K562 (cell line): ENCODE measurements around the gene TLE7. TPM values are rescaled to one million over a fixed set of nuclear protein-coding genes. Genes with fewer than 3 reads are reported as not detected.

Source experiments
- ATAC-seq: fragments of 200-7000 bp; cut with Tn5 transposase; 3 replicates; pipeline ENCODE4 v1.9.1; 2020; ENCODE audit warnings: moderate library complexity
- BruUV-seq: library from RNA; stranded (reverse); fragments of 400-500 nt; replicated peaks from 2 replicates; lab custom pipeline; 2021; lab: Mats Ljungman, UMichigan
- CTCF ChIA-PET: fragments of 300-600 bp; formaldehyde crosslinking; extraction: SDS; loops from one replicate; lab custom pipeline; 2021; ENCODE audit warnings: low intra/inter-chr PET ratio; lab: Yijun Ruan, JAX
- POLR2A ChIA-PET: fragments of 300-600, 350-650 bp; sonication (Branson Sonifier 250); formaldehyde crosslinking; extraction: SDS; loops from one replicate; lab custom pipeline; 2021; ENCODE audit warnings: antibody characterized with exemption, inconsistent platforms; lab: Yijun Ruan, JAX
- DNase-seq, 4 experiments: peaks; one replicate each; pipeline versions ENCODE4 v3.0.0 to v3.0.0-alpha.2; 2011 to 2018; ENCODE audit warnings: low spot score in 3 of 4, mixed read lengths in 3 of 4; ENCODE audit errors: extremely low read depth in 1 of 4
- FAIRE-seq: peaks from 2 replicates; lab custom pipeline; 2011; peaks lifted over from hg19 to GRCh38; lab: Jason Lieb, UNC
- H2AFZ ChIP-seq: 2 replicates; pipeline ENCODE4 v1.6.0; 2011; ENCODE audit warnings: low read depth, low read length, control low read depth, inconsistent platforms
- H3K27ac ChIP-seq: fragments of 200-600 bp; 3 replicates; pipeline ENCODE4 v1.8.0; 2011; ENCODE audit warnings: low read depth, mild to moderate bottlenecking, control low read depth, inconsistent platforms, low read length, moderate library complexity, mixed read lengths; ENCODE audit errors: extremely low read depth
- H3K27me3 ChIP-seq, 2 experiments: fragments of 300-600 bp in 1 of 2; 2 replicates in 1 of 2; 3 replicates in 1 of 2; pipeline versions ENCODE4 v1.6.0 to v1.8.0; 2011; ENCODE audit warnings: inconsistent platforms in 2 of 2, low read length in 2 of 2, mild to moderate bottlenecking in 1 of 2, mixed read lengths in 1 of 2, moderate library complexity in 1 of 2; ENCODE audit not compliant: control insufficient read depth in 2 of 2, insufficient read depth in 2 of 2
- H3K36me3 ChIP-seq: fragments of 300-600 bp; 3 replicates; pipeline ENCODE4 v1.8.0; 2011; ENCODE audit warnings: mild to moderate bottlenecking, low read length, inconsistent platforms; ENCODE audit not compliant: control insufficient read depth, insufficient read depth
- H3K4me1 ChIP-seq, 2 experiments: fragments of 200-600 bp in 1 of 2; replicated peaks in 1 of 2; 2 replicates in 1 of 2; 3 replicates in 1 of 2; pipeline versions ENCODE4 v1.5.1 to v1.8.0; 2011; ENCODE audit warnings: inconsistent platforms in 2 of 2, low read length in 2 of 2, mild to moderate bottlenecking in 1 of 2, mixed read lengths in 1 of 2, moderate library complexity in 1 of 2; ENCODE audit not compliant: control insufficient read depth in 2 of 2, insufficient read depth in 2 of 2
- H3K4me2 ChIP-seq: 2 replicates; pipeline ENCODE4 v1.6.1; 2011; ENCODE audit warnings: low read length, control low read depth, inconsistent platforms, mixed read lengths; ENCODE audit not compliant: insufficient read depth
- H3K4me3 ChIP-seq: fragments of 200-600 bp; sonication (generic), shearing (Covaris generic); 2 replicates; pipeline ENCODE4 v1.5.1; 2016; ENCODE audit warnings: control low read depth, inconsistent platforms
- H3K79me2 ChIP-seq: fragments of 200-600 bp; 3 replicates; pipeline ENCODE4 v1.8.0; 2011; ENCODE audit warnings: low read length, inconsistent platforms; ENCODE audit not compliant: control insufficient read depth, insufficient read depth
- H3K9ac ChIP-seq, 2 experiments: 2 replicates each; pipeline versions ENCODE4 v1.6.0 to v1.6.1; 2011; ENCODE audit warnings: low read depth in 2 of 2, low read length in 2 of 2, control low read depth in 1 of 2, inconsistent platforms in 1 of 2, mild to moderate bottlenecking in 1 of 2, mixed read lengths in 1 of 2; ENCODE audit not compliant: insufficient read depth in 1 of 2
- H3K9me1 ChIP-seq: one replicate; pipeline ENCODE4 v1.6.0; 2011; ENCODE audit warnings: inconsistent platforms, mild to moderate bottlenecking, low read length, moderate library complexity; ENCODE audit not compliant: control insufficient read depth, insufficient read depth
- H3K9me3 ChIP-seq: replicated peaks from 2 replicates; pipeline ENCODE4 v1.5.1; 2011; ENCODE audit warnings: low read depth, low read length, inconsistent platforms; ENCODE audit not compliant: control insufficient read depth, insufficient read depth
- H4K20me1 ChIP-seq: replicated peaks from 2 replicates; pipeline ENCODE4 v1.6.1; 2011; ENCODE audit warnings: low read length, inconsistent platforms, mixed read lengths; ENCODE audit not compliant: control insufficient read depth, insufficient read depth
- ARID3A ChIP-seq: IDR thresholded peaks from 2 replicates; pipeline ENCODE4 v1.6.1; 2012; ENCODE audit warnings: low read depth, low read length, improper control_type of control experiment, borderline replicate concordance
- FOXK1 ChIP-seq: sonication (generic); formaldehyde crosslinking; IDR thresholded peaks from 2 replicates; pipeline ENCODE4 v1.8.0; 2022; ENCODE audit warnings: missing genetic modification reagents, mild to moderate bottlenecking, borderline replicate concordance
- HDAC1 ChIP-seq, 2 experiments: fragments of 450-650 bp; IDR thresholded peaks; 2 replicates each; pipeline ENCODE4 v1.6.1; 2016 to 2017; ENCODE audit warnings: inconsistent platforms in 1 of 2, mild to moderate bottlenecking in 1 of 2, moderate library complexity in 1 of 2
- HDAC8 ChIP-seq: fragments of 450-650 bp; IDR thresholded peaks from 2 replicates; pipeline ENCODE4 v1.6.1; 2016; ENCODE audit warnings: mild to moderate bottlenecking, missing genetic modification characterization, moderate library complexity, missing compliant biosample characterization
- HNRNPK ChIP-seq: fragments of 200-400 bp; formaldehyde crosslinking; IDR thresholded peaks from one replicate; pipeline ENCODE4 v1.6.1; 2018; ENCODE audit warnings: mild to moderate bottlenecking, low read depth, low read length; ENCODE audit not compliant: poor library complexity, severe bottlenecking
- MNT ChIP-seq, 2 experiments: fragments of 450-650 bp; conservative IDR thresholded peaks; 2 replicates each; pipeline ENCODE4 v1.6.1; 2017; ENCODE audit warnings: mild to moderate bottlenecking in 2 of 2, moderate library complexity in 2 of 2
- NR2F6 ChIP-seq: fragments of 450-650 bp; formaldehyde crosslinking; IDR thresholded peaks from 2 replicates; pipeline ENCODE4 v1.4.0; 2020; ENCODE audit warnings: mild to moderate bottlenecking
- RBM25 ChIP-seq: fragments of 200-400 bp; formaldehyde crosslinking; IDR thresholded peaks from 2 replicates; pipeline ENCODE4 v1.6.1; 2018; ENCODE audit warnings: low read length, low read depth, moderate library complexity; ENCODE audit not compliant: severe bottlenecking
- TCF7L2 ChIP-seq: fragments of 150-350 bp; IDR thresholded peaks from 2 replicates; pipeline ENCODE4 v1.6.1; 2016; ENCODE audit warnings: low read depth, mild to moderate bottlenecking, low read length, moderate library complexity
- ZBTB2 ChIP-seq: fragments of 450-650 bp; IDR thresholded peaks from 2 replicates; pipeline ENCODE4 v1.6.1; 2016; ENCODE audit warnings: antibody characterized with exemption
- ZC3H8 ChIP-seq: fragments of 450-650 bp; IDR thresholded peaks from 2 replicates; pipeline ENCODE4 v1.6.1; 2017
- ZNF592 ChIP-seq: fragments of 450-650 bp; IDR thresholded peaks from 2 replicates; pipeline ENCODE4 v1.6.1; 2017; ENCODE audit warnings: antibody characterized with exemption, mild to moderate bottlenecking
- ZNF75A ChIP-seq: fragments of 450-650 bp; formaldehyde crosslinking; IDR thresholded peaks from 2 replicates; pipeline ENCODE4 v1.4.0; 2020; ENCODE audit warnings: mild to moderate bottlenecking
- WGBS: fragments of 100-300 bp; shearing (Covaris generic); methylation state at CpG from one replicate; pipeline ENCODE4 v1.1.6; 2016; ENCODE audit warnings: low coverage, mixed read lengths; ENCODE audit not compliant: insufficient coverage; ENCODE audit errors: missing lambda C conversion rate; 5-methylcytosine and 5-hydroxymethylcytosine counted together
- in situ Hi-C: fragments of 300-500 bp; cut with MboI; formaldehyde crosslinking; loops from 4 replicates; pipeline ENCODE4 v1.15.0; 2018; ENCODE audit warnings: inconsistent platforms, mixed read lengths
- intact Hi-C: fragments of 100-400 bp; cut with micrococcal nuclease; formaldehyde crosslinking; loops from 2 replicates; pipeline ENCODE4 v1.14.2; 2022
- polyA plus RNA-seq, 8 experiments: library from polyadenylated mRNA; depleted of rRNA in 4 of 8; stranded (reverse) in 5 of 8; unstranded in 3 of 8; fragments of >200 nt; fragmentation: Nextera tagmentation in 2 of 8; fragmentation: Illumina TruSeq in 1 of 8; extraction: Ambion mirVana in 2 of 8; extraction: Trizol in 1 of 8; gene quantifications; 2 replicates each; pipeline versions ENCODE4 v1.2.1 to v1.2.3, GENCODE V29; 2011 to 2014; ENCODE audit warnings: inconsistent platforms in 1 of 8, missing spikeins in 1 of 8
- total RNA-seq, 7 experiments: library from RNA; depleted of rRNA in 6 of 7; stranded (reverse); fragments of >200 nt in 6 of 7; fragmentation: Illumina TruSeq in 2 of 7; extraction: Trizol in 2 of 7; gene quantifications; 2 replicates each; pipeline versions ENCODE4 v1.2.1 to v1.2.3, GENCODE V29; 2011 to 2021; ENCODE audit warnings: low replicate concordance in 1 of 7

TLE7 gene
- total and polyA plus RNA-seq, 9 of the 15 experiments (the other 6 are each of a cell fraction or from before 2014, with no cell fraction given), result not detected

GRCh38 chr16:71460941-71461340 is 19.1 kb upstream of the TLE7 start:
- WGBS, result 57% methylated on average over 1 of the region's 1 CpG
- intact Hi-C loops, result no loop called here
- no peak for ATAC-seq
- Histone ChIP-seq H3K27me3 (no peaks in the 10 kb centered on the region; a peak in 1 of 5 replicates), H3K4me1 (peaks cover 4 to 6% of the 10 kb centered on the region in 2 experiments; a peak in 1 of 5 replicates)
- BruUV-seq, result no TSS peak
- TF ChIP-seq TCF7L2 (no peak), ARID3A (no peak), MNT (conservative IDR thresholded peaks at IDR 0.05) (no peak), HNRNPK (no peak), ZNF592 (no peak), ZNF75A (CRISPR knock-in tag) (no peak), RBM25 (no peak), HDAC1 (IDR thresholded peaks at IDR 0.05) (no peak), ZBTB2 (no peak), HDAC8 (no peak), ZC3H8 (no peak), FOXK1 (CRISPR knock-in tag) (no peak), NR2F6 (CRISPR knock-in tag) (no peak)
- TF ChIP-seq, all 486 proteins: peak for 0
- H4K20me1 ChIP-seq, result no peaks in the 10 kb centered on the region
- ChIA-PET CTCF (no interaction called here), POLR2A (no interaction called here)
- DNase-seq, result no peak
- no peak for FAIRE-seq
- peak overlapping the region in 1 of 2 experiments; percentile 79; a peak in 3 of 4 replicates for H3K9ac ChIP-seq
- peak overlapping the region; percentile 85 for H3K4me3 ChIP-seq
- H3K4me2 ChIP-seq, result peak overlapping the region; percentile 91
- no peak overlapping the region for H2AFZ ChIP-seq
- peaks cover 19% of the 10 kb centered on the region for H3K79me2 ChIP-seq
- in situ Hi-C loops, result no loop called here
- no peaks in the 10 kb centered on the region for H3K9me1 ChIP-seq
- H3K27ac ChIP-seq, result no peak overlapping the region
- H3K36me3 ChIP-seq, result peaks cover 5% of the 10 kb centered on the region; the same call in 2 of the 3 replicates
- H3K9me3 ChIP-seq, result no peaks in the 10 kb centered on the region
